ENCODE data around the gene EVI2B.
A peak's percentile ranks its signal among the peaks of the same experiment; 100 is the strongest.
"Not testable (repeated sequence)": the region's sequence is repeated elsewhere in the genome, so short reads cannot be mapped to it uniquely, and the experiment has no call there.

Gene EVI2B, protein sequence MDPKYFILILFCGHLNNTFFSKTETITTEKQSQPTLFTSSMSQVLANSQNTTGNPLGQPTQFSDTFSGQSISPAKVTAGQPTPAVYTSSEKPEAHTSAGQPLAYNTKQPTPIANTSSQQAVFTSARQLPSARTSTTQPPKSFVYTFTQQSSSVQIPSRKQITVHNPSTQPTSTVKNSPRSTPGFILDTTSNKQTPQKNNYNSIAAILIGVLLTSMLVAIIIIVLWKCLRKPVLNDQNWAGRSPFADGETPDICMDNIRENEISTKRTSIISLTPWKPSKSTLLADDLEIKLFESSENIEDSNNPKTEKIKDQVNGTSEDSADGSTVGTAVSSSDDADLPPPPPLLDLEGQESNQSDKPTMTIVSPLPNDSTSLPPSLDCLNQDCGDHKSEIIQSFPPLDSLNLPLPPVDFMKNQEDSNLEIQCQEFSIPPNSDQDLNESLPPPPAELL

DNA sequence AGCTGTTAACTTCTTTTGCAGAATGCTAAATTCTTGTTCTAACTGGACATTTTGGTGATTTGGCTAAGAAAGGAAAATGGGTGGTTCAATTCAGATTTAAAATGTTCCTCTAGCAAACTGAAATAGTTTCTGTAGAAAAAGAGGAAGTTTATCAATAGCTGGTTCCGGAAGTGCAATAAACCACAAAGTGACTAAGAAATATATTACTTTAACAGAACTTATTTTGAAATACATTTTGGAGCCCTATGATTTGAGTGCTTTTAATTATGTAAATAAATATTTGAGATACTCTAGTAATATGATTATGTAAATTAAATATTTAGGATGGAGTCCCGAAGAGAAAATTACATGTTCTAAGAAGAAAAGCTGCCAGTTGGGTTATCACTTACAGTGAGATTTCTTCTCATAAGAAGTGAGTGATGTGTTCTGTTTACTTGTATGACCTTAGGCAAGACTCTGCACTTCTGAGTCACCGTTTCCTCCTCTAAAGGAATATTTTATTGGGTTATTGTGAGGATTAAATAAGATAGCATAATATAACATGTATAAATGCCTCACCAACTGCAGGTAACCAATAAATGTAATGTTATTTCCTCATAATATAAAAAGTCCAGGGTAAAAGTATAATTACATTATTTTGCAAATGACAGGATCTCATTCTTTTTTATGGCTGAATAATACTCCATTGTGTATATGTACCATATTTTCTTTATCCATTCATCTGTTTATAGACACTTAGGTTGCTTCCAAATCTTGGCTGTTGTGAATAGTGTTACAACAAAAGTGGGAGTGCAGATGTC, at the start of gene EVI2B:
Gene EVI2B (minus strand): TSS at position 73 of the 800 bp plus-strand sequence. CDS start 8,445 bp downstream, outside the sequence.
- DNase-seq (ENCODE audit: low read depth) = peak; percentile 79
- H3K4me3 ChIP-seq (ENCODE audit: low read depth, low read length) = peak within 1 kb of the TSS; percentile 51
- TF ChIP-seq, protein P1, sequence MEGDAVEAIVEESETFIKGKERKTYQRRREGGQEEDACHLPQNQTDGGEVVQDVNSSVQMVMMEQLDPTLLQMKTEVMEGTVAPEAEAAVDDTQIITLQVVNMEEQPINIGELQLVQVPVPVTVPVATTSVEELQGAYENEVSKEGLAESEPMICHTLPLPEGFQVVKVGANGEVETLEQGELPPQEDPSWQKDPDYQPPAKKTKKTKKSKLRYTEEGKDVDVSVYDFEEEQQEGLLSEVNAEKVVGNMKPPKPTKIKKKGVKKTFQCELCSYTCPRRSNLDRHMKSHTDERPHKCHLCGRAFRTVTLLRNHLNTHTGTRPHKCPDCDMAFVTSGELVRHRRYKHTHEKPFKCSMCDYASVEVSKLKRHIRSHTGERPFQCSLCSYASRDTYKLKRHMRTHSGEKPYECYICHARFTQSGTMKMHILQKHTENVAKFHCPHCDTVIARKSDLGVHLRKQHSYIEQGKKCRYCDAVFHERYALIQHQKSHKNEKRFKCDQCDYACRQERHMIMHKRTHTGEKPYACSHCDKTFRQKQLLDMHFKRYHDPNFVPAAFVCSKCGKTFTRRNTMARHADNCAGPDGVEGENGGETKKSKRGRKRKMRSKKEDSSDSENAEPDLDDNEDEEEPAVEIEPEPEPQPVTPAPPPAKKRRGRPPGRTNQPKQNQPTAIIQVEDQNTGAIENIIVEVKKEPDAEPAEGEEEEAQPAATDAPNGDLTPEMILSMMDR (IDR thresholded peaks at IDR 0.05; ENCODE audit: low read depth, low read length, missing control alignments) = no peak

DNA sequence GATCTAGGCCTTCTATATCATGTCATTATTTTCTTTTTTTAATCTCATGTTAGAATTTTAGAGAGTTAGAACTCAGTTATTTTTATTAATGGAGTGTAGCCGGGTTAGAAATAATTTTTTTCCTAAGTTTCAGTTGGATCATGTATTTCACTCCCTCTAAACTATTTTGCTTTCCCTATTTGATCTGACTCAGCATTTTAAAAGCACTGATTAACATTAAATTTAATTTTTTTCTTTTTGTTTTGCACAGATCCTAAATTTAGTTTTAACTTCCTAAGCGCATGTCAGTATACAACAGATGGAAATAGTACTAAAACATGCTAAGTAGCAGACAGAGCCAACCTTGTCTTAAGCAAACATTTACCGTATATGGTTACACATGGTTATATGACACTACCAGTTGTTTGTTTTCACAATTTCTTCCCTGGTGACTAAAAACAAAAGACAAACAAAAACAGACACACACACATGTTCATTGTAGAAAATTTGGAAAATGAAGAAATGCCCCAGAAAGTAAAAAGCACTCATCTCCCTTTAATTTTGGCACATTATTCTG, 44.1 kb upstream of the EVI2B start:
- TF ChIP-seq, protein P1 (IDR thresholded peaks at IDR 0.05; ENCODE audit: low read depth, low read length, missing control alignments) = no peak
- no peak for DNase-seq (ENCODE audit: low read depth)
- no peak overlapping the region for H3K4me3 ChIP-seq (ENCODE audit: low read depth, low read length)

DNA sequence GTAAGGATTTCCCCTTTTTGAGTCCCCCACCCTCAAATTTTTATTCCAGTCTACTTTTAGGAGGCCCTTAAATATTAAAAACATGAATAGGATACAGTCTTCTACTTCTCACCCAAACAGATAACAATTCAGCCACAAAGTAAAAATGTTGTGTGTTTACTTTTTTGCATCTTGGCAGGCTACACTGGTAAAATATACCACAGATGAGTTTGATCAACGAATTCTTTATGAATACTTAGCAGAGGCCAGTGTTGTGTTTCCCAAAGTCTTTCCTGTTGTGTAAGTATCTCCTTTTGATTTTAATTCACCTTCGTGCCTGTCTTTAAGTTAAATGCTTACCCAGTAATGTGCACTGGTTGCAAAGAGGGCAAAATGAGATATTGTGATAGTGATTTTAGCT, 43.2 kb upstream of the EVI2B start:
- DNase-seq (ENCODE audit: low read depth) = no peak
- H3K4me3 ChIP-seq (ENCODE audit: low read depth, low read length) = no peak overlapping the region
- TF ChIP-seq, protein P1 (IDR thresholded peaks at IDR 0.05; ENCODE audit: low read depth, low read length, missing control alignments) = no peak

DNA sequence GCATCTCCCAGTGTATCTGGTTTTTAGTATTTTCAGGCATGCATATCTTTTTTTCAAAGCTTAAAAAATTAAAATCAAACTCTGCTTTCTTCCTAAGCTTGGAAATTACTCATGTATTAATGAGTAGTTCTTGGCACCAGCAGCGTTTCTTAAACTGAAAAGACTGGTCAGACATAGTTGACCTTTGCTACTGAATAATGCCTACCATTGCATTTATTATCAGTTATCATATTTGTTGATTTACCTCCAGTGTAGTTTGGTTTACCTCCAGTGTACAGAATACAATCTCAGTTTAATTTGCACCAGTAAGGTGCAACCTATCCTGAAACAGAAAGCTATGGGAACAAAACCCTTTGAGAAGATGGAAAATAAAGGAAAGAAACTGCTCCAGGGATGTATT, 42.1 kb upstream of the EVI2B start:
- TF ChIP-seq, protein P1 (IDR thresholded peaks at IDR 0.05; ENCODE audit: low read depth, low read length, missing control alignments) = no peak
- no peak overlapping the region for H3K4me3 ChIP-seq (ENCODE audit: low read depth, low read length)
- DNase-seq (ENCODE audit: low read depth) = no peak

DNA sequence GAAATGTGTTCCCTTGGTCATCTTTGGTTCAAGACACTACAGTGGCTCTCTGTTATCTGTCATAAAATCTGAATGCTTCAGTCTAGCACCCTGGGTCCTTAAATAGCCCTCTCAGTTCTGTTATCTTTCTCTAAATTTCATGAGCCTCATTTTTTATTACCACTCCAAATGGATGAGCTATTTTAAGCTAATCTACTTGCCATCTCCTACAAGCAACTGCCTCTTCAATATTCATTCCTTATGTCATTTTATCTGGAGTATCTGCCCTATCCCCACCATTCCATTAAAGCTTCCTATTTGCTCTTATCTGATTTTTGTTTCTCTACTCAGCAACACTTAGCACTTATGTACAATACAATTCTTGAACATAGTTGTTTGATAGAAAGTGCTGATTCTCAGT, 35.6 kb upstream of the EVI2B start:
- TF ChIP-seq, protein P1 (IDR thresholded peaks at IDR 0.05; ENCODE audit: low read depth, low read length, missing control alignments) = no peak
- DNase-seq (ENCODE audit: low read depth) = no peak
- no peak overlapping the region for H3K4me3 ChIP-seq (ENCODE audit: low read depth, low read length)

DNA sequence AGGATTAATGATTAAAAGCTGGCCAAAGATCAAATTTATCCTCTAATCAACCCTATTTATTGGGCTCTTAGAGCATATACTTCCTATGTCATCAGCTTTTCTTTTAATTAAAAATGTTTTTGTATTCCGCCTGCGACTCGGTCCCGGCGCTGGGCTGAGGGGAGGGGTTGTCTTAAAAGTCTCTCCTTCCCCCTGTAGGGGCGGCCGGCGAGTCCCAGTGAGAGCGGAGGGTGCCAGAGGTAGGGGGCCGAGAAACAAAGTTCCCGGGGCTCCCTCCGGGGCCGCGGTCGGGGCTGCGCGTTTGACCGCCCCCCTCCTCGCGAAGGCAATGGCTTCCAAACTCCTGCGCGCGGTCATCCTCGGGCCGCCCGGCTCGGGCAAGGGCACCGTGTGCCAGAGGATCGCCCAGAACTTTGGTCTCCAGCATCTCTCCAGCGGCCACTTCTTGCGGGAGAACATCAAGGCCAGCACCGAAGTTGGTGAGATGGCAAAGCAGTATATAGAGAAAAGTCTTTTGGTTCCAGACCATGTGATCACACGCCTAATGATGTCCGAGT, 31.4 kb upstream of the EVI2B start:
- DNase-seq (ENCODE audit: low read depth) = not testable (repeated sequence)

More for the DNA sequence above, 31.4 kb upstream of the EVI2B start:
- not testable (repeated sequence) for H3K4me3 ChIP-seq (ENCODE audit: low read depth, low read length)
